Measurements from ENCODE around the gene SEMA6A.

The SEMA6A gene

GRCh38 chr5:116455061-116455460 lies 119.6 kb downstream of the SEMA6A start:
- no peaks in the 10 kb centered on the region for H3K36me3 ChIP-seq (ENCODE audit: insufficient read depth, low read length)
- no peaks in the 10 kb centered on the region for H3K27me3 ChIP-seq (ENCODE audit: insufficient read depth, low read length)
- TF ChIP-seq EZH2 (IDR thresholded peaks at IDR 0.05; ENCODE audit: borderline replicate concordance, low read length) (no peak), CTCF (IDR thresholded peaks at IDR 0.05; ENCODE audit: low read length) (no peak)
- no peak overlapping the region for H3K4me3 ChIP-seq (ENCODE audit: low read depth, low read length, poor library complexity, severe bottlenecking)
- no peak overlapping the region for H2AFZ ChIP-seq (ENCODE audit: low read length)
- no peaks in the 10 kb centered on the region for H3F3A ChIP-seq (ENCODE audit: insufficient read depth, low read length)
- no peak overlapping the region for H3K9ac ChIP-seq (ENCODE audit: low read length)
- H3K9me3 ChIP-seq (ENCODE audit: low read length), result no peaks in the 10 kb centered on the region
- no peak overlapping the region for H3K4me2 ChIP-seq (ENCODE audit: low read length)
- no peaks in the 10 kb centered on the region for H3K79me2 ChIP-seq (ENCODE audit: insufficient read depth, low read length)
- no peak overlapping the region for H3K27ac ChIP-seq (ENCODE audit: low read depth, low read length, poor library complexity, severe bottlenecking)
- no peaks in the 10 kb centered on the region for H4K20me1 ChIP-seq (ENCODE audit: insufficient read depth, low read length)
- no peaks in the 10 kb centered on the region for H3K4me1 ChIP-seq (ENCODE audit: insufficient read depth, low read length, severe bottlenecking)
- no peaks in the 10 kb centered on the region for H3K9me2 ChIP-seq (ENCODE audit: low read depth, low read length)

GRCh38 chr5:116454417-116454927 lies 120.2 kb downstream of the SEMA6A start:
- Histone ChIP-seq H3K9me2 (ENCODE audit: low read depth, low read length) (no peaks in the 10 kb centered on the region), H3F3A (ENCODE audit: insufficient read depth, low read length) (no peaks in the 10 kb centered on the region), H3K27ac (ENCODE audit: low read depth, low read length, poor library complexity, severe bottlenecking) (no peak overlapping the region), H3K4me1 (ENCODE audit: insufficient read depth, low read length, severe bottlenecking) (no peaks in the 10 kb centered on the region), H2AFZ (ENCODE audit: low read length) (no peak overlapping the region), H3K9me3 (ENCODE audit: low read length) (no peaks in the 10 kb centered on the region), H3K79me2 (ENCODE audit: insufficient read depth, low read length) (no peaks in the 10 kb centered on the region), H3K27me3 (ENCODE audit: insufficient read depth, low read length) (no peaks in the 10 kb centered on the region), H3K9ac (ENCODE audit: low read length) (no peak overlapping the region), H3K36me3 (ENCODE audit: insufficient read depth, low read length) (no peaks in the 10 kb centered on the region), H3K4me2 (ENCODE audit: low read length) (no peak overlapping the region), H3K4me3 (ENCODE audit: low read depth, low read length, poor library complexity, severe bottlenecking) (no peak overlapping the region), H4K20me1 (ENCODE audit: insufficient read depth, low read length) (no peaks in the 10 kb centered on the region)
- TF ChIP-seq EZH2 (IDR thresholded peaks at IDR 0.05; ENCODE audit: borderline replicate concordance, low read length), result no peak
- TF ChIP-seq CTCF (IDR thresholded peaks at IDR 0.05; ENCODE audit: low read length), result no peak

GRCh38 chr5:116453988-116454411 lies 120.6 kb downstream of the SEMA6A start:
- H3K9me2 ChIP-seq (ENCODE audit: low read depth, low read length), result no peaks in the 10 kb centered on the region
- no peak overlapping the region for H3K4me2 ChIP-seq (ENCODE audit: low read length)
- H3F3A ChIP-seq (ENCODE audit: insufficient read depth, low read length), result no peaks in the 10 kb centered on the region
- H3K79me2 ChIP-seq (ENCODE audit: insufficient read depth, low read length), result no peaks in the 10 kb centered on the region
- no peak overlapping the region for H3K27ac ChIP-seq (ENCODE audit: low read depth, low read length, poor library complexity, severe bottlenecking)
- no peaks in the 10 kb centered on the region for H3K36me3 ChIP-seq (ENCODE audit: insufficient read depth, low read length)
- H3K4me3 ChIP-seq (ENCODE audit: low read depth, low read length, poor library complexity, severe bottlenecking), result no peak overlapping the region
- no peaks in the 10 kb centered on the region for H3K27me3 ChIP-seq (ENCODE audit: insufficient read depth, low read length)
- H3K4me1 ChIP-seq (ENCODE audit: insufficient read depth, low read length, severe bottlenecking), result no peaks in the 10 kb centered on the region
- H4K20me1 ChIP-seq (ENCODE audit: insufficient read depth, low read length), result no peaks in the 10 kb centered on the region
- no peaks in the 10 kb centered on the region for H3K9me3 ChIP-seq (ENCODE audit: low read length)
- H2AFZ ChIP-seq (ENCODE audit: low read length), result no peak overlapping the region
- H3K9ac ChIP-seq (ENCODE audit: low read length), result no peak overlapping the region
- no peak for TF ChIP-seq CTCF (IDR thresholded peaks at IDR 0.05; ENCODE audit: low read length)
- no peak for TF ChIP-seq EZH2 (IDR thresholded peaks at IDR 0.05; ENCODE audit: borderline replicate concordance, low read length)
